C4-2B (cell line): Measurements from ENCODE around the gene HOXC9.

Experiments used
- H3K27ac ChIP-seq: fragments of 450-650 bp; 2 replicates; pipeline ENCODE4 v1.5.1; 2017
- ZFX ChIP-seq: fragments of 450-650 bp; IDR thresholded peaks from 2 replicates; pipeline ENCODE4 v1.6.1; 2017
- TF ChIP-seq, protein P1 (sequence below): fragments of 450-650 bp; conservative IDR thresholded peaks from 2 replicates; pipeline ENCODE4 v1.5.1; 2017; ENCODE audit warnings: mild to moderate bottlenecking

HOXC9 gene

GRCh38 chr12:53992377-53992889 is 7.5 kb upstream of the HOXC9 start:
- H3K27ac ChIP-seq, result no peak overlapping the region
- no peak for TF ChIP-seq ZFX
- TF ChIP-seq, protein P1, sequence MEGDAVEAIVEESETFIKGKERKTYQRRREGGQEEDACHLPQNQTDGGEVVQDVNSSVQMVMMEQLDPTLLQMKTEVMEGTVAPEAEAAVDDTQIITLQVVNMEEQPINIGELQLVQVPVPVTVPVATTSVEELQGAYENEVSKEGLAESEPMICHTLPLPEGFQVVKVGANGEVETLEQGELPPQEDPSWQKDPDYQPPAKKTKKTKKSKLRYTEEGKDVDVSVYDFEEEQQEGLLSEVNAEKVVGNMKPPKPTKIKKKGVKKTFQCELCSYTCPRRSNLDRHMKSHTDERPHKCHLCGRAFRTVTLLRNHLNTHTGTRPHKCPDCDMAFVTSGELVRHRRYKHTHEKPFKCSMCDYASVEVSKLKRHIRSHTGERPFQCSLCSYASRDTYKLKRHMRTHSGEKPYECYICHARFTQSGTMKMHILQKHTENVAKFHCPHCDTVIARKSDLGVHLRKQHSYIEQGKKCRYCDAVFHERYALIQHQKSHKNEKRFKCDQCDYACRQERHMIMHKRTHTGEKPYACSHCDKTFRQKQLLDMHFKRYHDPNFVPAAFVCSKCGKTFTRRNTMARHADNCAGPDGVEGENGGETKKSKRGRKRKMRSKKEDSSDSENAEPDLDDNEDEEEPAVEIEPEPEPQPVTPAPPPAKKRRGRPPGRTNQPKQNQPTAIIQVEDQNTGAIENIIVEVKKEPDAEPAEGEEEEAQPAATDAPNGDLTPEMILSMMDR, result no peak

DNA sequence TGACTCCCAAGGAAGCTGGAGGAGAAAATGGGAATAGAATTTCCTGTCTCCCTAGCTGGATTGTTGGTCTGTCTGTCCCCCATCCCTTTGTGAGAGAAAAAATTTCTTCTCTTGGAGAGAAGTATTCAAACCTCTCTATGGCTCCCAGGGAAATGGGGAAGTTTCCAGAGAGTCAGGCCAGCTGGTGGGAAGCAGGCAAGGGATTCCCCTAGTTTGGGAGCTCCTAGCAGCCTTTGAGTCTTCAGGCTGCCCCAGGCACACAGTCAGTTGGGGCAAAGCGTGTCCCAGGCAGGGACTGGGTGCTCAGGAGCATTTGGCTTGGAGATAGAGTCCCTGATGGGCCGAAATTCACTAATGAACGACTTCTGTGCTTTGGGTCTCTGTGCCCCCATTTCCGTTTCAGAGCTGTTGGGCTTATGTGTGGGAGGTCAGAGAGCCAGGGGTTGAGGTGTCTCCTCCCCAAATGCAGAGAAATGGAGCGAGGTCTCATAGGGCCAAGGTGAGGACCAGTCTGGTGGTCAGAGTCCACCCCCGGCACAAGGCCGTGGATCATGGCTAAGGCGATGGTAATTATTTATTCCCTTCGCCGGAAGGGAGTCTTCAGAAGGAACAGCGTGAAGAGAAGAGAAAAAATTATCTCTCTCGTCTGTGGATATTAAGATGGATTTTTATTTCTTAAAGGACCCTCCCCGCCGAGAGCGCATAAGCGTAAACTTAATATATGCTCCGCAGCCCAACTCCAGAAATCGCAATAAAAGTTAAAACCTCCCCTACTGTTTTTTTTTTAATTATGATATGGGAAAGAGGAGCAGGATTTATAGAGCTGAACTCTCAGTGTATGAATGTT is 6.6 kb upstream of the HOXC9 start:
- TF ChIP-seq, protein P1, result no peak
- no peak for TF ChIP-seq ZFX
- H3K27ac ChIP-seq, result no peak overlapping the region

GRCh38 chr12:53994009-53994263 is 6.0 kb upstream of the HOXC9 start:
- H3K27ac ChIP-seq, result no peak overlapping the region
- TF ChIP-seq, protein P1, result no peak
- no peak for TF ChIP-seq ZFX

GRCh38 chr12:53994264-53995001 is 5.5 kb upstream of the HOXC9 start:
- TF ChIP-seq, protein P1, result no peak
- TF ChIP-seq ZFX, result no peak
- no peak overlapping the region for H3K27ac ChIP-seq

DNA sequence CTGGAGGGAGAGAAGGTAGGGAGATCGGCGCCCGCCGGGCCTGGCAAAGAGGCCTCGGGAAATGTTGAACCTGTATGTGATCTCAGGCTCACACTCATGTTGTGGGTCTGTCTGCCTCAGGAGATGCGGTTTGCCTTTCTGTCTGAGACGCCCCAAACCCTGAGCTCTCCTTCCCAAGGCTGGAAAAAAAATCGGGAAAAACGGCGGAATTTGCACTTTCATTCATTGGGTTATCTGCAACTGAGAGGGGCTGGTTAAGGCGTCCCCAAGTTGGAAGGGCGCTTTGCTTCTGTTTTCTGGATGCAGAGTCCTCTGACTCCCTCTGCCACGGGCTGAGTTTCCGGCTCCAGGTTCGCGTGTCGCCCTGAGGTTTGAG is 5.0 kb upstream of the HOXC9 start:
- H3K27ac ChIP-seq, result no peak overlapping the region
- TF ChIP-seq ZFX, result no peak
- TF ChIP-seq, protein P1, result no peak

DNA sequence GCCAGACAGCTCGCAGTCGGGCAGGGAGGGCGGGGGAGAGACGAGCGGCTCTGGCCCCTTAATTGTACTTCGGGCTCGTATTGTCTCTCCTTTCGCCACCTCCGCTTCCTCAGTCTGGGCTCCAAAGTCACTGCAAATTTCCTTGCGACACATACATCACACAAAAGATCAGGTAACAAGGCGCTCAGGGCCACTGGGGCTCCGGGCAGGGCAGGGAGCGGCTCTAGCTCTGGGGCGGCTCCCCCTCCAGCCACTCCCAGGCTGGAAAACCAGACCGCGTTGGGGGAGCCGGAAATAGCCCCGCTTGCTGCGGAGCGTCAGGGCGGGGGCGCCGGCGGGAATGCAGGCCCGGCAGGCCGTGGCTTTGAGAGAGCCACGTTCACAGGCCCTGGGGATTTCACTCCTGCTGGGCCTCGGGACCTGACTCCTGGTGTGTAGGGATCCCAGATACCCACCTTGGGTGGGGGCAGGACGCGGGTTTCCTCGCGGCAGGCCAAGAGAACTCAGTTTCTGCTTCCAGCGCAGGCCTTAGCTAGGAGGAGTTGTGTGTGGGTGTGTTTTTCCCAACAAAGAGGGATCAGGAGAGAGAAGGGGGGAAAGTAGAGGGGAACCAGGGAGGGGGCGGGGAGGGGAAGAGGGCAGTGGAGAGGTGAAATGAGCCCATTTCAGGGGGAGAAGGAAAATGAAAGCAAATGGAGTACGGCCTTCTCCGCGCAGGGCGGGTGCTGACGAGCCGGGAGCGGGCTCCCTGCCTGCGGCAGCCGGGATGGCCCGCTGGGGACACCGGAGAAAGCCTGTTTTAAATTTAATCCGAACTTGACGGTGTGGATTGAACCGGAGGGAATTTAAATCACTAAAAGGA is 4.4 kb upstream of the HOXC9 start:
- no peak overlapping the region for H3K27ac ChIP-seq
- no peak for TF ChIP-seq ZFX
- TF ChIP-seq, protein P1, result no peak
